ENCODE measurements around the gene EMC10.

DNA sequence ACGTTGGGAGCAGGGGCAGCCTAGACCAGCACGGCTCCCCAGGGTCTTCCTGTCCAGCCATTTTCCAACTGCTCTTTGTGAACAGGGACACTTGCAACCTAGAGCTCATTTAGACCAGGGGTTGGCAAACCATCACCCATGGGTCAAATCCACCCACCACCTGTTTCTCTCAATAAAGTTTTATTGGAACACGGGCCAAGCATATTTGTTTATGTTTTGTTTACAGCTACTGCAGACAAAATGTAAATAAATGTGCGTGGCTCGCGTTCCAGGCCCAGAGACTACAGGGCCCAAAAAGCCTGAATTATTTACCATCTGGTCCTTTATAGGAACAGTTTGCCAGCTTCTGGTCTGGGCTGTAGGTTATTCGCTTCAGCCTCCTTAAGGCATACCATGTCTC is 13.3 kb upstream of the EMC10 start:
- TF ChIP-seq ZNF274 (IDR thresholded peaks at IDR 0.05; ENCODE audit: low read depth, low read length) (no peak), YY1 (IDR thresholded peaks at IDR 0.05; ENCODE audit: insufficient read depth, insufficient read length) (no peak), SUZ12 (IDR thresholded peaks at IDR 0.05; ENCODE audit: extremely low read depth, insufficient read depth, insufficient read length) (no peak)
